ENCODE results near the gene TIMD4. TPM values are rescaled to one million over a fixed set of nuclear protein-coding genes. Genes with fewer than 3 reads are reported as not detected.

The TIMD4 gene
- total RNA-seq, 1 experiment from 2014 or later, result not detected

GRCh38 chr5:156896546-156896945 lies 66.5 kb downstream of the TIMD4 start:
- DNase-seq (ENCODE audit: low read depth, low spot score), result no peak
- H3K27me3 ChIP-seq (ENCODE audit: control insufficient read depth, insufficient read depth, low read length), result no peaks in the 10 kb centered on the region
- TF ChIP-seq POLR2AphosphoS5 (IDR thresholded peaks at IDR 0.05; ENCODE audit: low read depth, low read length) (no peak), REST (IDR thresholded peaks at IDR 0.05; ENCODE audit: insufficient read depth in 1 of 2, low read depth in 2 of 2, low read length in 1 of 2) (no peak), CTCF (IDR thresholded peaks at IDR 0.05) (no peak), TCF7L2 (IDR thresholded peaks at IDR 0.05; ENCODE audit: low read depth, low read length) (no peak), SIN3A (IDR thresholded peaks at IDR 0.05; ENCODE audit: borderline replicate concordance, insufficient read depth, low read depth, low read length) (no peak)
- ChIA-PET POLR2A (no interaction called here), CTCF (no interaction called here)
- ATAC-seq, result no peak
- no peaks in the 10 kb centered on the region for H3K9me3 ChIP-seq (ENCODE audit: control insufficient read depth, insufficient read depth, low read depth, low read length)
- in situ Hi-C loops (cut with HindIII; ENCODE audit: low pct_unique_long_range_greater_than_20kb, low sequenced_read_pairs), result no loop called here
- no TSS peak for BruUV-seq (replicated peaks)
- intact Hi-C loops (cut with micrococcal nuclease; ENCODE audit: unreplicated experiment), result no loop called here
- H3K36me3 ChIP-seq (ENCODE audit: control insufficient read depth, insufficient read depth, low read length), result no peaks in the 10 kb centered on the region
- no peak overlapping the region for H3K27ac ChIP-seq (ENCODE audit: low read length)
- H3K4me1 ChIP-seq (ENCODE audit: control insufficient read depth, insufficient read depth, low read length), result no peaks in the 10 kb centered on the region
- no peak overlapping the region for H3K4me3 ChIP-seq (ENCODE audit: low read depth in 2 of 2, low read length in 2 of 2)

DNA sequence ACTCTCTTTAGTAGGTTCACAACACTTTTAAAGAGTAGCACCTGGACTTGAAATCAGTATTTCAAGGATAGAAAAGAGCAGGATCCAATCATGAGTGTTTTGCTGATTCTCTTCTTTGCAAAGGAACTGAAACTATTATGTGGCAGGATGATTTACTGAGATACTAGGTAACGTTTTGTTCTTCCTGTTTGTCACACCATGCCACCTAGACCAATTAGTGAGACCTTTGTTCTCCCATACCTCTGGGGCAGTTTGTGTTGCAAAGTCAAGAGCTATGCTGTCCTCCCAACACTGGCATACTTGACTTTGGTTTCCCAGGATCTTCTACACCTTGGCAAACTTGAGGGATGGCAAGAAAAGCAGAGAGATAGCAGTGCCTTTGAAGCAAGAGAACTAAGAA lies 69.5 kb downstream of the TIMD4 start:
- Histone ChIP-seq H3K9me3 (ENCODE audit: control insufficient read depth, insufficient read depth, low read depth, low read length) (no peaks in the 10 kb centered on the region), H3K4me1 (ENCODE audit: control insufficient read depth, insufficient read depth, low read length) (no peaks in the 10 kb centered on the region), H3K4me3 (ENCODE audit: low read depth in 2 of 2, low read length in 2 of 2) (no peak overlapping the region), H3K36me3 (ENCODE audit: control insufficient read depth, insufficient read depth, low read length) (no peaks in the 10 kb centered on the region), H3K27ac (ENCODE audit: low read length) (no peak overlapping the region), H3K27me3 (ENCODE audit: control insufficient read depth, insufficient read depth, low read length) (no peaks in the 10 kb centered on the region)
- POLR2A ChIA-PET, result no interaction called here
- TF ChIP-seq SIN3A (IDR thresholded peaks at IDR 0.05; ENCODE audit: borderline replicate concordance, insufficient read depth, low read depth, low read length) (no peak), TCF7L2 (IDR thresholded peaks at IDR 0.05; ENCODE audit: low read depth, low read length) (no peak), POLR2AphosphoS5 (IDR thresholded peaks at IDR 0.05; ENCODE audit: low read depth, low read length) (no peak)
- no TSS peak for BruUV-seq (replicated peaks)
- ATAC-seq (no peak), DNase-seq (ENCODE audit: low read depth, low spot score) (no peak)
- in situ Hi-C loops (cut with HindIII; ENCODE audit: low pct_unique_long_range_greater_than_20kb, low sequenced_read_pairs) (no loop called here), intact Hi-C loops (cut with micrococcal nuclease; ENCODE audit: unreplicated experiment) (no loop called here)
- CTCF ChIA-PET, result no interaction called here

DNA sequence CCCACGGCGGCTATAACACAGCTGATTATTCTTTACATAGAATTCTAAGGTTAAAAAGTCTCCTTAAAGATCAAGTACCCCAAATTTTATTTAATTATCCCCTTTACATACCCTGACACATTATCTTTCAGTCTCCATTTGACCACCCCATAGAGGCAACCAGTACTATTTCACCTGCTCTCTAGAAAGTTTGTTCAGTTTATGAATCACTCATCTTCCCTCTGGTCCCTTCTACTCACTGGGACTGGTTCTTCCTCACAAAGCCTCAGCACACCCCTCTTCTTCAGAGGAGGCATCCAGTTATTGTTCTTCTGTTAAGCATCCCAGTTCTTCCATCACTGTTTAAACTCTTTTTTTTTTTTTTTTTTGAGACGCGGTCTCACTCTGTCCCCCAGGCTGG lies 70.2 kb downstream of the TIMD4 start:
- intact Hi-C loops (cut with micrococcal nuclease; ENCODE audit: unreplicated experiment), result no loop called here
- TF ChIP-seq REST (IDR thresholded peaks at IDR 0.05; ENCODE audit: insufficient read depth in 1 of 2, low read depth in 2 of 2, low read length in 1 of 2) (no peak), SIN3A (IDR thresholded peaks at IDR 0.05; ENCODE audit: borderline replicate concordance, insufficient read depth, low read depth, low read length) (no peak), CTCF (IDR thresholded peaks at IDR 0.05) (no peak), POLR2AphosphoS5 (IDR thresholded peaks at IDR 0.05; ENCODE audit: low read depth, low read length) (no peak)

More for the DNA sequence above, 70.2 kb downstream of the TIMD4 start:
- H3K4me1 ChIP-seq (ENCODE audit: control insufficient read depth, insufficient read depth, low read length), result no peaks in the 10 kb centered on the region
- no peak overlapping the region for H3K4me3 ChIP-seq (ENCODE audit: low read depth in 2 of 2, low read length in 2 of 2)
- no peaks in the 10 kb centered on the region for H3K36me3 ChIP-seq (ENCODE audit: control insufficient read depth, insufficient read depth, low read length)
- ChIA-PET POLR2A (no interaction called here), CTCF (no interaction called here)
- H3K27ac ChIP-seq (ENCODE audit: low read length), result no peak overlapping the region
- no peaks in the 10 kb centered on the region for H3K27me3 ChIP-seq (ENCODE audit: control insufficient read depth, insufficient read depth, low read length)
- in situ Hi-C loops (cut with HindIII; ENCODE audit: low pct_unique_long_range_greater_than_20kb, low sequenced_read_pairs), result no loop called here
- DNase-seq (ENCODE audit: low read depth, low spot score) (no peak), ATAC-seq (no peak)
- BruUV-seq (replicated peaks), result no TSS peak
- no peaks in the 10 kb centered on the region for H3K9me3 ChIP-seq (ENCODE audit: control insufficient read depth, insufficient read depth, low read depth, low read length)
